ENCODE measurements around the gene SOX14. TPM values are rescaled to one million over a fixed set of nuclear protein-coding genes. Genes with fewer than 3 reads are reported as not detected.
A peak's percentile ranks its signal among the peaks of the same experiment; 100 is the strongest.

SOX14 gene
- total RNA-seq (under 1 TPM; 0.30 to 0.39 TPM), polyA plus RNA-seq (ENCODE audit: insufficient read length in 2 of 2) (1 to 10 TPM in 1 of 2 donors, under 1 TPM in 1; 0.92 to 2.7 TPM)
- long read RNA-seq, donor 1, partial matches to known transcripts: 0 of 1 reads
- long read RNA-seq, donor 1, other reads (novel, unspliced or antisense): 0 of 1 reads
- long read RNA-seq, donor 2, partial matches to known transcripts: 0 of 2 reads
- long read RNA-seq, donor 2, other reads (novel, unspliced or antisense): 0 of 2 reads
- long read RNA-seq, donor 3, partial matches to known transcripts: 0 of 2 reads
- long read RNA-seq, donor 3, other reads (novel, unspliced or antisense): 0 of 2 reads
- long read RNA-seq, donor 4: 0 reads

DNA sequence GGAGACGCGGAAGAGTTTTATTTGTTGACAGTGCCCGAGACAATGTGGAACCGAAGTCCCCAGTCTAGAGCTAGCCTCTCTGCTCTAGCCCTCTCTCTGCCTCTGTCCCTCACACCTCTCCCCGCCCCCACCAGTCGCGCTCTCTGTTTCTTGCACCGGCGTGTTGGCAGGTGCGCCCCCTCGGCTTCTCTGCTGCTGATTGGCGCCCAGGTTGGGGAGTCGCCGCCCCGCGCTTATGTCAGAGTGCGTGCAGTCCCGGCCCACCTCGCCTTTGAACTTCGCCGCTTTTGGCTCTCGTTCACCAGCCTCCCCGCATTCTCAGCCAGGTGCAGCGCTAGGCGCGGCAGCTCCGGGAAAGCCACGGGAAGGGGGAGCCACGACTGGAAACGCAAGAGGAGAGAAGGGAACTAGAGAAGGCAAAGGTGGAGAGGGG lies at the start of gene SOX14:
SOX14 (plus strand) TSS at position 315 of the 433 bp plus-strand sequence. CDS start 470 bp downstream, outside the sequence.
- H3K27ac ChIP-seq (ENCODE audit: low read depth, low read length): no peak within 1 kb of the TSS
- H3K36me3 ChIP-seq (ENCODE audit: control insufficient read depth, insufficient read depth, low read length): no peaks in the 10 kb centered on the region
- H3K4me1 ChIP-seq (ENCODE audit: control insufficient read depth, insufficient read depth, low read length): peaks cover 58% of the 10 kb centered on the region
- under 1% methylated on average over 28 of the region's 30 CpGs for WGBS (ENCODE audit: insufficient coverage)
- H3K27me3 ChIP-seq (ENCODE audit: control insufficient read depth, insufficient read depth, low read length): peaks cover 98% of the 10 kb centered on the region
- H3K4me3 ChIP-seq (ENCODE audit: low read depth, low read length): no peak within 1 kb of the TSS
- H3K9me3 ChIP-seq (ENCODE audit: control insufficient read depth, insufficient read depth, low read length): no peaks in the 10 kb centered on the region
- peak in 2 of 6 donors; percentile 53 to 72 for DNase-seq (ENCODE audit: low read depth in 4 of 6, low spot score in 6 of 6)

DNA sequence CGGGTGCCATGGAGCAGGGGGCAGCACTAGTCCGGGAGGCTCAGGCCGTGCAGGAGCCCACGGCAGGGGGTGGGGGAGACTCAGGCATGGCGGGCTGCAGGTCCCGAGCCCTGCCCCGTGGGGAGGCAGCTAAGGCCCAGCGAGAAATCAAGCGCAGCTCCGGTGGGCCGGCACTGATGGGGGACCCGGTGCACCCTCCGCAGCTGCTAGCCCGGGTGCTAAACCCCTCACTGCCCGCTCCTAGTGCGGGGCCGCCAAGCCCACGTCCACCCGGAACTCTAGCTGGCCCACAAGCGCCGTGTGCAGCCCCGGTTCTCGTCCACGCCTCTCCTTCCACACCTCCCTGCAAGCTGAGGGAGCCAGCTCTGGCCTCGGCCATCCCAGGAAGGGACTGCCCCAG lies 49.6 kb upstream of the SOX14 start:
- Histone ChIP-seq H3K36me3 (ENCODE audit: control insufficient read depth, insufficient read depth, low read length) (no peaks in the 10 kb centered on the region), H3K27me3 (ENCODE audit: control insufficient read depth, insufficient read depth, low read length) (no peaks in the 10 kb centered on the region), H3K9me3 (ENCODE audit: control insufficient read depth, insufficient read depth, low read length) (peaks cover 3% of the 10 kb centered on the region), H3K27ac (ENCODE audit: low read depth, low read length) (no peak overlapping the region), H3K4me1 (ENCODE audit: control insufficient read depth, insufficient read depth, low read length) (no peaks in the 10 kb centered on the region), H3K4me3 (ENCODE audit: low read depth, low read length) (no peak overlapping the region)
- DNase-seq (ENCODE audit: low read depth in 4 of 6, low spot score in 6 of 6): no peak
- WGBS (ENCODE audit: insufficient coverage): 95% methylated on average over 25 of the region's 25 CpGs

DNA sequence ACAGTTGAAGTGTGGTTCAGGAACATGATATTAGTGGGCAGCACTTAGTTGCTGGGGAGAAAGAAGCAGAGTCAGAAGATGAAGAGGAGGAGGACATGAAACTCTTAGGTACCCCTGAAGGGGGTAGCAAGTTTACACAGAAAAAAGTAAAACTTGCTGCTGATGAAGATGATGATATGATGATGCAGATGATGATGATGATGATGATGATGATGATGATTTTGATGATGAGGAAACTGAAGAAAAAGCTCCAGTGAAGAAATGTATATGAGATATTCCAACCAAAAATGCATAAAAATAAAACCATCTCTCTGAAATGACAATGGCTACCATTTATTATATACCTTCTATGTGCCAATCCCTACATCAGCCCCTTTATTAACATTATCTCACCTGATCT lies 39.9 kb upstream of the SOX14 start:
- Histone ChIP-seq H3K9me3 (ENCODE audit: control insufficient read depth, insufficient read depth, low read length) (peaks cover 3% of the 10 kb centered on the region), H3K4me1 (ENCODE audit: control insufficient read depth, insufficient read depth, low read length) (no peaks in the 10 kb centered on the region), H3K4me3 (ENCODE audit: low read depth, low read length) (no peak overlapping the region), H3K36me3 (ENCODE audit: control insufficient read depth, insufficient read depth, low read length) (no peaks in the 10 kb centered on the region), H3K27ac (ENCODE audit: low read depth, low read length) (no peak overlapping the region), H3K27me3 (ENCODE audit: control insufficient read depth, insufficient read depth, low read length) (no peaks in the 10 kb centered on the region)
- no peak for DNase-seq (ENCODE audit: low read depth in 4 of 6, low spot score in 6 of 6)

DNA sequence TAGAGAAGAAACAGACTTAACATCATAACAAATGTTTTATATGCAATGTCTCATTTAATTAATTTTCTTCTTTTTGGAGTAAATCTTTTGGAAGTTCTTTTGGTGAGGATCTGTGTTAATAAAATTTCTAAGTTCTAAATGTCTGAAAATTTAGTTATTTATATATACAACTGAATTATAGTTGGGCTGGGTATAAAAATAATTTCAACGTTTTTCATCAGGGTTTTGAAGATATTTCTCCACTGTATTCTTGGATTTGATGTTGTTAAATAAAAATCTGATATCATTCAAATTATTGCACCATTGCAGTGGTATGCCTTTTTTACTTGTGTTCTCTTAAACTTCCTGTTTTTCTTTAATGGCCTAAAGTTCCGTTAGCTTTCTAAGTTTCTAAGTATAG lies 26.9 kb upstream of the SOX14 start:
- H3K9me3 ChIP-seq (ENCODE audit: control insufficient read depth, insufficient read depth, low read length): peaks cover 2% of the 10 kb centered on the region
- no peaks in the 10 kb centered on the region for H3K27me3 ChIP-seq (ENCODE audit: control insufficient read depth, insufficient read depth, low read length)
- no CpG with 5 or more reads among the region's 2 CpGs for WGBS (ENCODE audit: insufficient coverage)
- no peak overlapping the region for H3K4me3 ChIP-seq (ENCODE audit: low read depth, low read length)
- no peak overlapping the region for H3K27ac ChIP-seq (ENCODE audit: low read depth, low read length)
- no peaks in the 10 kb centered on the region for H3K4me1 ChIP-seq (ENCODE audit: control insufficient read depth, insufficient read depth, low read length)
- H3K36me3 ChIP-seq (ENCODE audit: control insufficient read depth, insufficient read depth, low read length): no peaks in the 10 kb centered on the region
- DNase-seq (ENCODE audit: low read depth in 4 of 6, low spot score in 6 of 6): no peak

DNA sequence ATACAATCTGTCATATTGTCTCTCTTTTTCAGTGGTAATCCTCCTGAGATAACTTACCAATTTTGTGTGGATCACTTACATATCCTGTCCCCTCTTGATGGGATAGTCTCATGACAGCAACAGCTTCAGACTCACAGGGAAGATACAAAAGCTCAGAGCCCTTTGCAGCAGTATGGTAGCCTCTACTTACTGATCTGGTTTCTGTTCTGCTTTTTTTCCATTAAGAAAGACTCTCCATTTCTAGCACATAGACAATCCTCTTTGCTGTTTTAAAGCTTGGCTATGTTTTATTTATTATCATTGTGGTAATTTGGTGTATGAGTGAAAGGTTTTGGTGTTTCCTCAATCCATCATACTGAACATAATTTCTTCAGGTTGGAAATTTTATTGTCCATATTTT lies 25.4 kb upstream of the SOX14 start:
- H3K9me3 ChIP-seq (ENCODE audit: control insufficient read depth, insufficient read depth, low read length): no peaks in the 10 kb centered on the region
- no peak for DNase-seq (ENCODE audit: low read depth in 4 of 6, low spot score in 6 of 6)
- H3K4me1 ChIP-seq (ENCODE audit: control insufficient read depth, insufficient read depth, low read length): no peaks in the 10 kb centered on the region
- H3K27ac ChIP-seq (ENCODE audit: low read depth, low read length): no peak overlapping the region
- H3K4me3 ChIP-seq (ENCODE audit: low read depth, low read length): no peak overlapping the region
- no peaks in the 10 kb centered on the region for H3K27me3 ChIP-seq (ENCODE audit: control insufficient read depth, insufficient read depth, low read length)
- no peaks in the 10 kb centered on the region for H3K36me3 ChIP-seq (ENCODE audit: control insufficient read depth, insufficient read depth, low read length)

DNA sequence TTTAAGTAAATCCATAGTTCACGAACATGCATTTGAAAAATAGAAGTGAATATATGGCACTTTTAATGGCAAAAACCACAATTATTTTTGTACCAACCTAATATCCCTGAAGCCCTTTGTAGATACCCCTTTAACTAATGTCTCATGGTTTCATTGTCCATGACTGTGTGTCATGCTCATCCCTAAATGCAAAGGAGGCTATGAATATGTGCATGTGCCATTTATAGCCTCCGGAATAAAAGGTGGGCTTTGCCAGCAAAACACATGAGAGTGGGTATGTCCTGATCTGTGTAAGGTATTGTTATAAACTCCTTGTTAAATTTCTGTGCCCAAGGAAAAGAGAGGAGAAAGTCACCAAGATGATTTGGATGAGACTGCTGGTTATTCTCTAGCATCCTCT lies 20.5 kb upstream of the SOX14 start:
- H3K36me3 ChIP-seq (ENCODE audit: control insufficient read depth, insufficient read depth, low read length): no peaks in the 10 kb centered on the region
- no peak overlapping the region for H3K4me3 ChIP-seq (ENCODE audit: low read depth, low read length)
- WGBS (ENCODE audit: insufficient coverage): no CpG with 5 or more reads among the region's 2 CpGs
- H3K27ac ChIP-seq (ENCODE audit: low read depth, low read length): no peak overlapping the region
- no peaks in the 10 kb centered on the region for H3K4me1 ChIP-seq (ENCODE audit: control insufficient read depth, insufficient read depth, low read length)
- DNase-seq (ENCODE audit: low read depth in 4 of 6, low spot score in 6 of 6): no peak
- H3K27me3 ChIP-seq (ENCODE audit: control insufficient read depth, insufficient read depth, low read length): peaks cover 10% of the 10 kb centered on the region
- H3K9me3 ChIP-seq (ENCODE audit: control insufficient read depth, insufficient read depth, low read length): no peaks in the 10 kb centered on the region

DNA sequence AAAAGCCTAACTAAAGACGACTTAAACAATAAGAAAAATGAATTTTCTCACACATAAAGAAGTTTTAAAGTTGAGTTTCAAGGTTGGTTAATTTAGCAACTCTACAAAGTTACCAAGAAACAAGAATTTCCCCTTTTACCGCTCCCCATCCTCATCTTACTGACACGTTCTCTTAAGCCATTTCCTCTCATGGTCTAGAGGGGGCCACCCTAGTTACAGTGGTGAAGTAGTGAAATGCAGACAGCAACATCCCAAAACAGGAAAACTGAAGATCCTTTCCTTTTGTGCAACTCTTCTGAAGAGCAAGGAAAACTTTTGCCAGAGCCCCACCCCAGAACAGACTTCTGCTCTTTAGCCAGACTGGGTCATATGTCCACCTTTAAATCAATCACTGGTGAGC lies 17.3 kb upstream of the SOX14 start:
- Histone ChIP-seq H3K9me3 (ENCODE audit: control insufficient read depth, insufficient read depth, low read length) (no peaks in the 10 kb centered on the region), H3K4me1 (ENCODE audit: control insufficient read depth, insufficient read depth, low read length) (no peaks in the 10 kb centered on the region), H3K36me3 (ENCODE audit: control insufficient read depth, insufficient read depth, low read length) (no peaks in the 10 kb centered on the region), H3K27ac (ENCODE audit: low read depth, low read length) (no peak overlapping the region), H3K27me3 (ENCODE audit: control insufficient read depth, insufficient read depth, low read length) (peaks cover 16% of the 10 kb centered on the region), H3K4me3 (ENCODE audit: low read depth, low read length) (no peak overlapping the region)
- WGBS (ENCODE audit: insufficient coverage): no CpG with 5 or more reads among the region's 3 CpGs
- DNase-seq (ENCODE audit: low read depth in 4 of 6, low spot score in 6 of 6): no peak

DNA sequence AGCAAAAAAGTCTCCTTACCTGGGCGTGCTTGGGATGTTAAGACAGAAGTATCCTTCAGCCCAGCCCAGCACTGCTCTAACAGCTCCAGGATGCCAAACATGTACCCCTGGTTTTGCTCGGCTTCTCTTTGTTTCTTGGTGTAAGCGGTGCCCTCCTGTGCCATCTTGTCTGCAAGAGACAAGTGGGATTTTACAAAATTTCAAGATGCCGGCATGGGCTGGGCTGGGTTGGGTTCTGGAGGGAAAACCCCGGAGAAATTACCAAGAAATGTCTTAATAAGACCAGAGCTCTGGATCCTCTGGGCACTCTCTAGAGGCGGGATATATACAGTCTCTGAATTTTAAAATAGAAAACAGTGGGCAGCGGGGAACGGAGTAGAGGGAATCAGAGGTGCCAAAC lies 4.6 kb upstream of the SOX14 start:
- peaks cover 33% of the 10 kb centered on the region for H3K4me1 ChIP-seq (ENCODE audit: control insufficient read depth, insufficient read depth, low read length)
- WGBS (ENCODE audit: insufficient coverage): 20% methylated on average over 6 of the region's 8 CpGs
- H3K36me3 ChIP-seq (ENCODE audit: control insufficient read depth, insufficient read depth, low read length): no peaks in the 10 kb centered on the region
- no peak for DNase-seq (ENCODE audit: low read depth in 4 of 6, low spot score in 6 of 6)
- H3K9me3 ChIP-seq (ENCODE audit: control insufficient read depth, insufficient read depth, low read length): peaks cover 1% of the 10 kb centered on the region
- no peak overlapping the region for H3K27ac ChIP-seq (ENCODE audit: low read depth, low read length)
- H3K4me3 ChIP-seq (ENCODE audit: low read depth, low read length): no peak overlapping the region
- H3K27me3 ChIP-seq (ENCODE audit: control insufficient read depth, insufficient read depth, low read length): peaks cover 65% of the 10 kb centered on the region

DNA sequence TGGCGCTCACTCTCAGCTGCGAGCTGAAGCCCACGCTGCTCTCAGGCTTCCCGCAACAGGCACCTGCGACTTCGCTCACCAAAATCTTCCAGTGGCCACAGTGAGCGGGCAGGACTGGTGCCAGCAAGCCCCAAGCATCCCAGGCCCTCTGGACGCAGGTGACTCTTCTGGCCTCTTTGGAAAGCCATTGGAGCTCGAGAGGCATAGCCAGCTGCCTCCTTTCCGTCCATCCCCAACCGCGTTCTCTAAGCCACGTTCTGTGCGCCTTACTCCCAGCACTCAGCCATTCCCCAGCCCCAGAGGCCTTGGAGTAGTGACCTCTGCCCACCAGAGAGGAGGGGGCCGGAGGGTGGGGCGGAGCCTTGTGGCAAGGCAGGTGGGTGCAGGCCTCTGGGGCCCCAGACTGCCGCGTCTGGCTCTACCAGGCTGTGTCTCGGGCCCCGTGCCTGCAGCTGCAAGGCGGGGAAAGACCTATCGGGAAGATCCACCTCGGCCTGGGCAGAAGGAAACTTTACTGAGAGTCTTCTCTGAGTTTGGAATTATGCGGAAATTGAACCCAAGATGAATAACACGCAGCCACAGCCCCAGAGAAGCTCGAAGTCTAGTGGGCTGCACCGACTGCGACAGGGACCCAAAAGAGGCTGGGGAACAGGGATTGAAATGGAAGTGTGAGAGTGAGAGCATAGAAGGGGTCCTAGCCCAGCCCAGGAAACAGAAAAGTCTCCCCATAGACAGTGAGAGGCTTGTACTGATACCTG lies 3.6 kb upstream of the SOX14 start:
- Histone ChIP-seq H3K4me1 (ENCODE audit: control insufficient read depth, insufficient read depth, low read length) (peaks cover 42% of the 10 kb centered on the region), H3K27ac (ENCODE audit: low read depth, low read length) (no peak overlapping the region), H3K36me3 (ENCODE audit: control insufficient read depth, insufficient read depth, low read length) (no peaks in the 10 kb centered on the region), H3K27me3 (ENCODE audit: control insufficient read depth, insufficient read depth, low read length) (peaks cover 75% of the 10 kb centered on the region), H3K9me3 (ENCODE audit: control insufficient read depth, insufficient read depth, low read length) (no peaks in the 10 kb centered on the region), H3K4me3 (ENCODE audit: low read depth, low read length) (no peak overlapping the region)
- peak in 2 of 6 donors; percentile 8 to 10 for DNase-seq (ENCODE audit: low read depth in 4 of 6, low spot score in 6 of 6)
- 6% methylated on average over 24 of the region's 28 CpGs for WGBS (ENCODE audit: insufficient coverage)

DNA sequence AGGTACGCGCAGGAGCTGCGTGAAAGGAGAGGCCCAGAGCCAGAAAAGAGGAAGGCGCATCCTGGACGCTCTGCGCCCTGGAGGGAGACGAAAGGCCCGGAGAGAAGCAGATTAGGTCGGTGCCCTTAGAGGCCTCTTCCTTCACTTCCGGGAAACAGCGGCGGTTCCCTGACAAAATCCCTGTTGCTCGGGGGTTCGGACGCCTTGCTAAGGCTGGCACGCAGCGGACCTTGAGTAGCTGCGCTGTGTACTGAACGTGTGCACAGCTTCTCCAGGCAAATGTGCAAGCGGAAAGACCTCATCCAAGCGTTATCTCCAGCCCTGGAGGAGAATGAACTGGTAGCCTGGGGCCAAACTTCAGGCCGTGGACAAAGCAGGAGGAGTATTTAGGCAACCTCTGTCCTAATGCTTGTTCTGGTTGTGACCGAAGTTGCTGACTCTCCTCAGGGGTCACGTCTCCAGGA lies 3.0 kb upstream of the SOX14 start:
- H3K4me1 ChIP-seq (ENCODE audit: control insufficient read depth, insufficient read depth, low read length): peaks cover 42% of the 10 kb centered on the region
- H3K36me3 ChIP-seq (ENCODE audit: control insufficient read depth, insufficient read depth, low read length): no peaks in the 10 kb centered on the region
- no peak overlapping the region for H3K4me3 ChIP-seq (ENCODE audit: low read depth, low read length)
- peak in 2 of 6 donors; percentile 13 to 15 for DNase-seq (ENCODE audit: low read depth in 4 of 6, low spot score in 6 of 6)
- H3K27ac ChIP-seq (ENCODE audit: low read depth, low read length): no peak overlapping the region
- no peaks in the 10 kb centered on the region for H3K9me3 ChIP-seq (ENCODE audit: control insufficient read depth, insufficient read depth, low read length)
- H3K27me3 ChIP-seq (ENCODE audit: control insufficient read depth, insufficient read depth, low read length): peaks cover 82% of the 10 kb centered on the region
- 1% methylated on average over 24 of the region's 24 CpGs for WGBS (ENCODE audit: insufficient coverage)
